SJCRH30 (cell line): Measurements from ENCODE around the gene ZNF689. TPM values are rescaled to one million over a fixed set of nuclear protein-coding genes. Genes with fewer than 3 reads are reported as not detected.

Experiments used
- DNase-seq, 2 experiments: peaks; one replicate each; pipeline ENCODE4 v3.0.0-alpha.2; 2015 to 2020
- H3K27ac ChIP-seq: fragments of 250-450 bp; sonication (Bioruptor Pico); 2 replicates; pipeline ENCODE4 v1.5.1; 2020; ENCODE audit warnings: mild to moderate bottlenecking, moderate library complexity
- H3K27me3 ChIP-seq: fragments of 250-450 bp; sonication (Bioruptor Pico); 2 replicates; pipeline ENCODE4 v1.5.1; 2020; ENCODE audit warnings: mild to moderate bottlenecking, moderate library complexity
- H3K36me3 ChIP-seq: fragments of 250-450 bp; sonication (Bioruptor Pico); 2 replicates; pipeline ENCODE4 v1.5.1; 2020; ENCODE audit warnings: mild to moderate bottlenecking, moderate library complexity
- H3K4me1 ChIP-seq: fragments of 250-450 bp; sonication (Bioruptor Pico); 2 replicates; pipeline ENCODE4 v1.5.1; 2020; ENCODE audit warnings: mild to moderate bottlenecking, moderate library complexity
- H3K4me3 ChIP-seq: fragments of 250-450 bp; sonication (Bioruptor Pico); 2 replicates; pipeline ENCODE4 v1.5.1; 2020; ENCODE audit warnings: mild to moderate bottlenecking, moderate library complexity
- H3K9me3 ChIP-seq: fragments of 250-450 bp; sonication (Bioruptor Pico); replicated peaks from 2 replicates; pipeline ENCODE4 v1.5.1; 2020; ENCODE audit warnings: mild to moderate bottlenecking, moderate library complexity
- total RNA-seq: library from RNA; depleted of rRNA; stranded (reverse); fragments of >200 nt; shearing (Covaris generic); gene quantifications from 2 replicates; pipeline ENCODE4 v1.2.3, GENCODE V29; 2014

The ZNF689 gene
- total RNA-seq, 1 experiment from 2014 or later = 16.4 TPM

GRCh38 chr16:30567991-30568638 lies 42.1 kb downstream of the ZNF689 start:
- H3K27me3 ChIP-seq = no peaks in the 10 kb centered on the region
- H3K9me3 ChIP-seq = no peaks in the 10 kb centered on the region
- peaks cover 3% of the 10 kb centered on the region; the same call in 1 of the 2 replicates for H3K4me1 ChIP-seq
- H3K27ac ChIP-seq = no peak overlapping the region
- H3K4me3 ChIP-seq = no peak overlapping the region
- no peak for DNase-seq
- no peaks in the 10 kb centered on the region for H3K36me3 ChIP-seq

- Histone ChIP-seq H3K27ac (no peak overlapping the region), H3K4me3 (no peak overlapping the region), H3K36me3 (no peaks in the 10 kb centered on the region), H3K9me3 (no peaks in the 10 kb centered on the region), H3K4me1 (peaks cover 3% of the 10 kb centered on the region; the same call in 1 of the 2 replicates), H3K27me3 (no peaks in the 10 kb centered on the region)
- no peak for DNase-seq
These were observed 42.8 kb downstream of the ZNF689 start for GRCh38 chr16:30567160-30567990.

DNA sequence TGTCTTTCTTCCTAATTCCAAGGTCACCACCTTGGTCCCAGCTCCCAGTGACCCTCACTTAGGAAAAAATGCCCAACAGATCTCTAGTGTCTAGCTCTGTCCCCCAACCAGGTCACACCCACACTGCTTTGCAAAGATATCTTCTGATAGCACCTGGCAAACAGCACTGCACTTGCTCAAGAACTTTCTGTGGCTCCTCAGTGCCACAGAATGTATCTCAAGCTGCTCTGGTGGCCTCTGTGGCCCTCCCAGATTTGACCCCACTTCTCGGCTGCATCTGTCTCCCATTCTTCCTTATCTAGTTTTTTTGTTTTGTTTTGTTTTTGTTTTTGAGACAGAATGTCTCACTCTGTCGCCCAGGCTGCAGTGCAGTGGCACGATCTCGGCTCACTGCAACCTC lies 43.7 kb downstream of the ZNF689 start:
- peaks cover 3% of the 10 kb centered on the region; the same call in 1 of the 2 replicates for H3K4me1 ChIP-seq
- no peak for DNase-seq
- H3K9me3 ChIP-seq = no peaks in the 10 kb centered on the region
- H3K36me3 ChIP-seq = no peaks in the 10 kb centered on the region
- no peak overlapping the region for H3K27ac ChIP-seq
- no peak overlapping the region for H3K4me3 ChIP-seq
- H3K27me3 ChIP-seq = no peaks in the 10 kb centered on the region

- Histone ChIP-seq H3K9me3 (no peaks in the 10 kb centered on the region), H3K27ac (no peak overlapping the region), H3K27me3 (no peaks in the 10 kb centered on the region), H3K36me3 (no peaks in the 10 kb centered on the region), H3K4me3 (no peak overlapping the region), H3K4me1 (peaks cover 3% of the 10 kb centered on the region; the same call in 1 of the 2 replicates)
- DNase-seq = no peak
These were observed 44.2 kb downstream of the ZNF689 start for GRCh38 chr16:30565984-30566383.

GRCh38 chr16:30565526-30565925 lies 44.7 kb downstream of the ZNF689 start:
- Histone ChIP-seq H3K4me3 (no peak overlapping the region), H3K36me3 (no peaks in the 10 kb centered on the region), H3K4me1 (peaks cover 3% of the 10 kb centered on the region; the same call in 1 of the 2 replicates), H3K27ac (no peak overlapping the region), H3K27me3 (no peaks in the 10 kb centered on the region), H3K9me3 (no peaks in the 10 kb centered on the region)
- DNase-seq = no peak

DNA sequence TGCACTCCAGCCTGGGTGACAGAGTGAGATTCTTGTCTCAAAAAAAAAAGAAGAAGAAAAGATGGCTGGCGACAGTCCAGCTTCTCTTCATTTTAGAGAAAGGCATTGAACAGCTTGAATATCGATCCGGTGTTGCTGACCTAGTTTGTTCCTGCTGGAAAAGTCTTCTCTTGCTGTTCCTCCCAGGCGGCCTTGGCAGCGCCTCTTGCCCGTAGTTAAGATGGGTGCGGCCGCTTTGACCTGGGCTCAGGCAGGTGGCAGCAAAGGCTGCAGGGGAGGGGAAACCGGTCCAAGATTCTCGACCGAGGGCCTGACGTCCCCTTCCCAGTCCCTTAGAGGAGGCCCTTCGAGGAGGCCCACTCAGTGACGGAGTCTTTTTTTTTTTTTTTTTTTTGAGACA lies 48.2 kb downstream of the ZNF689 start:
- Histone ChIP-seq H3K4me1 (no peaks in the 10 kb centered on the region), H3K4me3 (no peak overlapping the region), H3K27me3 (no peaks in the 10 kb centered on the region), H3K27ac (no peak overlapping the region), H3K9me3 (no peaks in the 10 kb centered on the region), H3K36me3 (no peaks in the 10 kb centered on the region)
- DNase-seq = no peak

GRCh38 chr16:30561089-30561816 lies 48.9 kb downstream of the ZNF689 start:
- Histone ChIP-seq H3K27ac (no peak overlapping the region), H3K4me3 (no peak overlapping the region), H3K4me1 (no peaks in the 10 kb centered on the region), H3K27me3 (no peaks in the 10 kb centered on the region), H3K36me3 (no peaks in the 10 kb centered on the region), H3K9me3 (no peaks in the 10 kb centered on the region)
- no peak for DNase-seq

GRCh38 chr16:30559690-30560089 lies 50.5 kb downstream of the ZNF689 start:
- peaks cover 2% of the 10 kb centered on the region; the same call in 1 of the 2 replicates for H3K36me3 ChIP-seq
- DNase-seq = no peak
- no peaks in the 10 kb centered on the region for H3K9me3 ChIP-seq
- no peak overlapping the region for H3K4me3 ChIP-seq
- H3K27ac ChIP-seq = no peak overlapping the region
- H3K4me1 ChIP-seq = no peaks in the 10 kb centered on the region
- no peaks in the 10 kb centered on the region for H3K27me3 ChIP-seq

DNA sequence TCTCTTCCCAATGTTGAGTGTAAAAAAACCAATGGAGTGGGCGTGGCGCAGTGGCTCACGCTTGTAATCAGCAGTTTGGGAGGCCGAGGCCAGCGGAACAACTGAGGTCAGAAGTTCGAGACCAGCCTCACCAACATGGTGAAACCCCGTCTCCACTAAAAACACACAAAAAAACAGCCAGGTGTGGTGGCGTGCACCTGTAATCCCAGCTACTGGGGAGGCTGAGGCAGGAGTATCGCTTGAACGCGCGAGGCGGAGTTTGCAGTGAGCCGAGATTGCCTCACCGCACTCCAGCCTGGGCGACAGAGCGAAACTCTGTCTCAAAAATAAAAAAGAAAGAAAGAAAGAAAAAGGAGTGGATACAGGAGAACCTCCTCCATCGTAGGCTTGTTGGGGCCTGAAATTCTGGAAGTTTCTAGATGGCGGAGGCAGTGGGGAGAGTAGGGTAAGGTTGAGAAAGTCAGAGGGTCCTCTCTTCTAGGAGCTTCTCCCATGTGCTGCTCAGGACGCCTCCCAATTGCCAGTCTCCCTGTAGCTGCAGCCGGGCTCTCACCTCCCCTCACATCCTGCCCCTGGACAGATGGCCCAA lies 51.3 kb downstream of the ZNF689 start:
- H3K4me1 ChIP-seq = no peaks in the 10 kb centered on the region
- no peaks in the 10 kb centered on the region for H3K27me3 ChIP-seq
- DNase-seq = no peak
- H3K27ac ChIP-seq = peak overlapping the region; percentile 63
- H3K36me3 ChIP-seq = peaks cover 5% of the 10 kb centered on the region; the same call in 1 of the 2 replicates
- peak overlapping the region; percentile 82 for H3K4me3 ChIP-seq
- H3K9me3 ChIP-seq = no peaks in the 10 kb centered on the region

- Histone ChIP-seq H3K27me3 (no peaks in the 10 kb centered on the region), H3K4me3 (peak within 1 kb of the TSS; percentile 82), H3K9me3 (no peaks in the 10 kb centered on the region), H3K4me1 (no peaks in the 10 kb centered on the region), H3K27ac (peak within 1 kb of the TSS; percentile 63), H3K36me3 (peaks cover 7% of the 10 kb centered on the region; the same call in 1 of the 2 replicates)
- DNase-seq = peak; percentile 98 to 99
These were observed 52.0 kb downstream of the ZNF689 start, which contains the start of gene ZNF764 for GRCh38 chr16:30557957-30558788. TSS of gene ZNF764 (minus strand) at chr16:30558374. CDS start at chr16:30558182, 192 bp downstream.

DNA sequence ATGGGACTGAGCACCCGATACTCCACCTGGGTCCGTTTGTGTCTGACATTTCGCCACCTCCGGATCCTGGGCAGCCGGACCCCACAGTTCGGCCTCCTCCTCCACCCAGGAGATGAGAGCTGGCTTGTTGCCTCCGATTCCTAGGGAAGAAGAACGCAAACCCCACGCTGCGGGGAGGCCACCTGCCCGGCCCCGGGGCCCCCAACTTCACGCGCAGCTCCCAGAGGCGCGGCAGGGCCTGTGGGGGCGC lies 52.6 kb downstream of the ZNF689 start:
- peak in 1 of 2 experiments; percentile 23 for DNase-seq
- Histone ChIP-seq H3K27ac (peak overlapping the region; percentile 63), H3K36me3 (peaks cover 10% of the 10 kb centered on the region), H3K9me3 (no peaks in the 10 kb centered on the region), H3K27me3 (no peaks in the 10 kb centered on the region), H3K4me3 (peak overlapping the region; percentile 82), H3K4me1 (no peaks in the 10 kb centered on the region)

DNA sequence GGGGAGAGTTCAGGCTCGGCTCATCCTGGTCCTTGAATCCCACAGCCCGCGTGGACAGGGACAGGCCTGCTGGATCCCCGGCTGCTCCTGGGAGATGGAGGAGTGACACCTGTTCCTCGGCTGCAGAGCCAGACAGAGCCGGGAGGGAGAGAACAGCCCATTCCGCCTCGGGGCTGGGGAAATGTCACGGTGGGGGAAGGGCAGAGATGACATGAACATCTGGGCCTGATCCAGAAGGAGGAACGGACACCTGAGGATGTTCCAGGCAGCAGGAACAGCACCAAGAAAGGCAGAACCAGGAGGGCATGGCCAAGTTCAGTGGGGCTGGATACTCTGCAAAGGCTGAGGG lies 54.1 kb downstream of the ZNF689 start:
- Histone ChIP-seq H3K4me1 (no peaks in the 10 kb centered on the region), H3K27me3 (no peaks in the 10 kb centered on the region), H3K27ac (no peak overlapping the region), H3K36me3 (peaks cover 10% of the 10 kb centered on the region), H3K9me3 (no peaks in the 10 kb centered on the region), H3K4me3 (no peak overlapping the region)
- peak in 1 of 2 experiments; percentile 17 for DNase-seq

DNA sequence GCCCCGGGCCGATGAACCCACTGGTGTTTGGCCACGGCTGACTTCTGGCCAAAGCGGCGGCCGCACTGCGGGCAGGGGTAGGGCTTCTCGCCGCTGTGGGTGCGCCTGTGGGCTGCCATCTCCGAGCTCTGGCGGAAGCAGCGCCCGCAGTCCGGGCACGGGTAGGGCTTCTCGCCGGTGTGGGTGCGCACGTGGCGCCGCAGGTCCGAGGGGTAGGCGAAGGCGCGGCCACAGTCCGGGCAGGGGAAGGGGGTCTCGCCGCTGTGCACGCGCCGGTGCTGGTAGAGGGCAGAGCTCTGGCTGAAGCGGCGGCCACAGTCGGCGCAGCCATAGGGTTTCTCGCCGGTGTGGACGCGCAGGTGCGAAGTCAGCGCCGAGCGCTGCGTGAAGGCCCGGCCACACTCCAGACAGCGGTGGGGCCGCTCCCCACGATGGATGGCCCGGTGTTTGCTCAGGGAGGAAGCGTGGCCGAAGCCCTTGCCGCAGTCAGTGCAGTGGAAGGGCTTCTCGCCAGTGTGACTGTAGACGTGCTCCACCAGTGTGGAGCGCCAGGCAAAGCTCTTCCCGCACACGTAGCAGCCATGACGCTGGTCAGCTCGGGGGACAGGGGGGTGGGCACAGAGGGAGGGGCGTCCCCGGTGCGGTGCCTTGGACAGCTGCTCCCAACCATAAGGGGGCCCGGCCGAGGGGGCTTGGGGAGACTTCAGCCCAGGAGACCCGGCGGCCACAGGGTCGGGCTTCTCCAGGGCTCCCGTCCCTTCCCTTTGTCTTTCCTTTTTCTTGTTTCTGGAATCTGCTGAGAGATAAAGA lies 54.7 kb downstream of the ZNF689 start:
- no peaks in the 10 kb centered on the region for H3K4me1 ChIP-seq
- no peaks in the 10 kb centered on the region for H3K9me3 ChIP-seq
- H3K4me3 ChIP-seq = no peak overlapping the region
- H3K27ac ChIP-seq = no peak overlapping the region
- peaks cover 10% of the 10 kb centered on the region for H3K36me3 ChIP-seq
- DNase-seq = no peak
- H3K27me3 ChIP-seq = no peaks in the 10 kb centered on the region
